Uterus (tissue), 4 donors: Measurements from ENCODE around the gene PSD. TPM values are rescaled to one million over a fixed set of nuclear protein-coding genes. Genes with fewer than 3 reads are reported as not detected.

Source experiments
- DNase-seq, 2 donors: peaks; one replicate each; pipeline ENCODE4 v3.0.0-alpha.2; 2019 to 2020
- H3K27ac ChIP-seq, 2 donors: fragments of 200-600 bp; sonication (generic); 1 replicate in 1 of 2; 2 replicates in 1 of 2; pipeline ENCODE4 v1.5.1; 2016 to 2018
- H3K27me3 ChIP-seq, 2 donors: fragments of 200-600 bp; sonication (generic); one replicate each; pipeline ENCODE4 v1.5.1; 2018 to 2019; ENCODE audit warnings: control low read depth in 1 of 2
- H3K36me3 ChIP-seq, 2 donors: fragments of 200-600 bp; sonication (generic); one replicate each; pipeline ENCODE4 v1.5.1; 2019; ENCODE audit warnings: control low read depth in 1 of 2
- H3K4me1 ChIP-seq, 2 donors: fragments of 200-600 bp; sonication (generic); one replicate each; pipeline ENCODE4 v1.5.1; 2018 to 2019; ENCODE audit warnings: control low read depth in 1 of 2
- H3K4me3 ChIP-seq, 2 donors: fragments of 200-600 bp; sonication (generic); 1 replicate in 1 of 2; 2 replicates in 1 of 2; pipeline ENCODE4 v1.5.1; 2018 to 2019; ENCODE audit warnings: mild to moderate bottlenecking in 1 of 2
- H3K9me3 ChIP-seq, 2 donors: fragments of 200-600 bp; sonication (generic); one replicate each; pipeline ENCODE4 v1.5.1; 2019; ENCODE audit warnings: control low read depth in 1 of 2
- CTCF ChIP-seq, 4 experiments: fragments of 200-600 bp in 2 of 4; fragments of 450-650 bp in 2 of 4; sonication (generic) in 2 of 4; IDR thresholded peaks; one replicate each; pipeline ENCODE4 v1.5.1; 2016 to 2019; ENCODE audit warnings: antibody characterized with exemption in 4 of 4, mild to moderate bottlenecking in 2 of 4, moderate library complexity in 1 of 4
- POLR2A ChIP-seq, 2 donors: fragments of 450-650 bp; IDR thresholded peaks; one replicate each; pipeline ENCODE4 v1.6.1; 2016; ENCODE audit warnings: antibody characterized with exemption in 2 of 2, mild to moderate bottlenecking in 1 of 2, moderate library complexity in 1 of 2
- intact Hi-C: fragments of 100-400 bp; cut with DNase I; formaldehyde crosslinking; loops from one replicate; pipeline ENCODE4 v1.15.1; 2023; ENCODE audit warnings: low total_unique reads
- total RNA-seq, 4 donors: library from RNA; depleted of rRNA in 3 of 4; stranded (reverse); fragments of >200 nt in 3 of 4; gene quantifications; one replicate each; pipeline versions ENCODE4 v1.1.0 to v1.2.4, GENCODE V29; 2014 to 2023
- donor health status: DM: yes; HTN: yes; CAD: no.

Gene PSD
- total RNA-seq, 4 donors from 2014 or later = 31.3 to 114 (median 37.3) TPM; not detected in 1

- Histone ChIP-seq H3K27ac (no peak overlapping the region), H3K36me3 (no peaks in the 10 kb centered on the region), H3K9me3 (no peaks in the 10 kb centered on the region), H3K27me3 (peaks cover 0 to 21% of the 10 kb centered on the region in 2 donors), H3K4me3 (peak overlapping the region; percentile 79 to 92), H3K4me1 (peaks cover 0 to 11% of the 10 kb centered on the region in 2 donors)
- intact Hi-C loops = no loop called here
- TF ChIP-seq CTCF (IDR thresholded peaks at IDR 0.05) = no peak
- DNase-seq = peak in 1 of 2 donors; percentile 63
Observed at GRCh38 chr10:102419269-102420180, 940 bp upstream of the PSD start.

- intact Hi-C loops = no loop called here
- Histone ChIP-seq H3K27ac (no peak overlapping the region), H3K9me3 (no peaks in the 10 kb centered on the region), H3K27me3 (peaks cover 0 to 21% of the 10 kb centered on the region in 2 donors), H3K4me1 (peaks cover 0 to 7% of the 10 kb centered on the region in 2 donors), H3K36me3 (no peaks in the 10 kb centered on the region), H3K4me3 (no peak overlapping the region)
- TF ChIP-seq CTCF (IDR thresholded peaks at IDR 0.05) = no peak
- TF ChIP-seq POLR2A (IDR thresholded peaks at IDR 0.05) = no peak
- DNase-seq = no peak
Observed at GRCh38 chr10:102416695-102417094, 1.9 kb downstream of the PSD start.

GRCh38 chr10:102416283-102416682, 2.3 kb downstream of the PSD start:
- TF ChIP-seq CTCF (IDR thresholded peaks at IDR 0.05) = no peak
- TF ChIP-seq POLR2A (IDR thresholded peaks at IDR 0.05) = no peak
- DNase-seq = no peak
- Histone ChIP-seq H3K36me3 (no peaks in the 10 kb centered on the region), H3K9me3 (no peaks in the 10 kb centered on the region), H3K27ac (no peak overlapping the region), H3K4me3 (no peak overlapping the region), H3K4me1 (peaks cover 0 to 7% of the 10 kb centered on the region in 2 donors), H3K27me3 (peaks cover 0 to 21% of the 10 kb centered on the region in 2 donors)
- intact Hi-C loops = no loop called here

- Histone ChIP-seq H3K27me3 (peaks cover 0 to 21% of the 10 kb centered on the region in 2 donors), H3K4me3 (no peak overlapping the region), H3K9me3 (no peaks in the 10 kb centered on the region), H3K27ac (no peak overlapping the region), H3K36me3 (no peaks in the 10 kb centered on the region), H3K4me1 (peaks cover 0 to 1% of the 10 kb centered on the region in 2 donors)
- TF ChIP-seq CTCF (IDR thresholded peaks at IDR 0.05) (no peak), POLR2A (IDR thresholded peaks at IDR 0.05) (no peak)
- intact Hi-C loops = no loop called here
- no peak for DNase-seq
Observed at GRCh38 chr10:102414749-102415148, 3.8 kb downstream of the PSD start.

GRCh38 chr10:102413806-102414561, 4.6 kb downstream of the PSD start:
- Histone ChIP-seq H3K27me3 (peaks cover 0 to 21% of the 10 kb centered on the region in 2 donors), H3K9me3 (no peaks in the 10 kb centered on the region)
- intact Hi-C loops = no loop called here

More at GRCh38 chr10:102413806-102414561, 4.6 kb downstream of the PSD start:
- Histone ChIP-seq H3K4me1 (no peaks in the 10 kb centered on the region), H3K4me3 (no peak overlapping the region), H3K36me3 (no peaks in the 10 kb centered on the region), H3K27ac (no peak overlapping the region)
- TF ChIP-seq POLR2A (IDR thresholded peaks at IDR 0.05) (no peak), CTCF (IDR thresholded peaks at IDR 0.05) (no peak)
- no peak for DNase-seq
